Measurements from ENCODE around the gene NAGLU. TPM values are rescaled to one million over a fixed set of nuclear protein-coding genes. Genes with fewer than 3 reads are reported as not detected.

The NAGLU gene
- total and polyA plus RNA-seq, 10 of the 15 experiments (the other 5 are each of a cell fraction or from before 2014, with no cell fraction given), result 0.23 to 27.5 (median 8.9) TPM

DNA sequence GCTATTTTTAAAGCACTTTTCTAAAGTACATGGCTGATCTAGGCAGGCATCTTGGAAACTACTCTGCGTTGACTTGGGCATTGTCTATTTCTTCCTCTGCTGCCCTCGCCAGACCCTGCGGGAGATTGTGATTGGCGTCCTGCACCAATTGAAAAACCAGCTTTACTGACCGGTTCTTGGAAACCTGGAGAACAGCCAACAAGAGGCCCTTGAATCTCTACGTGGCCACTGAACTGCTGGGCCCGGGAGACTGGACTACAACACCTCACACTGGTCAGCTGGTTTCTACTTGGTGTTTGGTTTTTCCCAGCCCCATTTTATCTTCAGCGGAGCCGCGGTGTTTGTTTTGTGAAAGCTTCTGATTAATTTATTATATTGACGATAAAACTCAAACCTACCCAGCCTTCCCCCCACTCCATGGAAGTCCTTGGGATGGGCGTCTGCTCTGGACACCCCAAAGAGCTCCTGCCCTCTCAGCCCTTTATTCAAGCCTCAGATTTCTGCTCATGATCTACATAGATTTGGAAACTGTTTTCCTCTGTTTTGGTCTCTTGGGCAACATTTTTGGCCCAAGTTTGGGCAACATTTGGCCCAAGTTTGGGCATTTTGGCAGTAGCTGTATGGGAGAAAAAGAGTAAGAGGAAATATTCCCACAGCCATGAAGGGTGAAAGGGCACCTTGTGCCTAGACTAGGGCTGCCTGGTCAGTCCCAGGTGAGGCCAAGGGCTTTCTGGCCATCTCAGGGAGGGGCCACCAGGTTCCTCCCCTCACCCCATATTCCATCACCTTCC is 35.6 kb downstream of the NAGLU start:
- ATAC-seq, result no peak
- ChIA-PET SMC1A (ENCODE audit: uncharacterized antibody, unreplicated experiment) (no interaction called here), RAD21 (ENCODE audit: unreplicated experiment) (no interaction called here), POLR2A (interaction anchor here (0.6 kb wide), 1 partner anchor 35 kb away, joined by 4 read pairs; no protein-coding TSS in a partner anchor), CTCF (interaction anchor here (2.8 kb wide), 1 partner anchor 7 kb away, joined by 14 read pairs; the partner anchor contains the start of gene PSMC3IP)
- no peaks in the 10 kb centered on the region for H3K9me3 ChIP-seq (replicated peaks; ENCODE audit: control insufficient read depth, insufficient read depth, low read length)
- no TSS peak for BruUV-seq (replicated peaks)
- peaks cover 2% of the 10 kb centered on the region; the same call in 1 of the 2 replicates for H4K20me1 ChIP-seq (ENCODE audit: control insufficient read depth, insufficient read depth)
- H3K36me3 ChIP-seq (ENCODE audit: control insufficient read depth in 2 of 2, insufficient read depth in 2 of 2, low read length in 1 of 2), result peaks cover 17 to 40% of the 10 kb centered on the region in 2 experiments
- intact Hi-C loops (cut with micrococcal nuclease; ENCODE audit: unreplicated experiment), result loop anchor here (10.0 kb wide), 1 partner anchor 363 kb away; no protein-coding TSS in a partner anchor
- H3K4me1 ChIP-seq (ENCODE audit: control insufficient read depth, insufficient read depth, low read length), result peaks cover 4% of the 10 kb centered on the region; the same call in 1 of the 2 replicates
- no peak overlapping the region for H2AFZ ChIP-seq (ENCODE audit: control insufficient read depth, low read depth, low read length)
- H3K79me2 ChIP-seq (ENCODE audit: control insufficient read depth, insufficient read depth, low read length), result peaks cover 17% of the 10 kb centered on the region
- no peak overlapping the region for H3K9ac ChIP-seq (ENCODE audit: control insufficient read depth, insufficient read depth, low read length)
- no peak for FAIRE-seq
- no peak overlapping the region for H3K4me3 ChIP-seq
- H3K4me2 ChIP-seq (ENCODE audit: control insufficient read depth, insufficient read depth), result no peak overlapping the region
- 94% methylated on average over 12 of the region's 12 CpGs for WGBS (ENCODE audit: insufficient coverage, insufficient replicate concordance, low lambda C conversion rate, missing lambda C conversion rate)
- in situ Hi-C loops (cut with MboI), result loop anchor here (10.0 kb wide), 1 partner anchor 193 kb away; the partner anchor contains the start of gene RAMP2
- no peak for DNase-seq (ENCODE audit: low read depth, low spot score)
- H3K27me3 ChIP-seq (replicated peaks in 1 of 2; ENCODE audit: control insufficient read depth in 2 of 2, insufficient read depth in 2 of 2, low read length in 1 of 2), result no peaks in the 10 kb centered on the region
- no peak overlapping the region for H3K27ac ChIP-seq (ENCODE audit: control insufficient read depth, insufficient read depth)
- TF ChIP-seq MYC (IDR thresholded peaks at IDR 0.05; ENCODE audit: insufficient read depth, insufficient read length, insufficient replicate concordance, low read length, severe bottlenecking) (no peak), FOS (IDR thresholded peaks at IDR 0.05; ENCODE audit: borderline replicate concordance, extremely low read depth, insufficient read length) (no peak), ZNF207 (IDR thresholded peaks at IDR 0.05; ENCODE audit: borderline replicate concordance) (no peak), TCF12 (IDR thresholded peaks at IDR 0.05; ENCODE audit: low read depth, low read length) (no peak), CHD4 (IDR thresholded peaks at IDR 0.05) (no peak), CREM (IDR thresholded peaks at IDR 0.05; ENCODE audit: low read depth) (no peak), IRF4 (IDR thresholded peaks at IDR 0.05; ENCODE audit: low read depth, low read length) (no peak), TAF1 (IDR thresholded peaks at IDR 0.05; ENCODE audit: borderline replicate concordance, low read depth, low read length) (no peak), CREB1 (IDR thresholded peaks at IDR 0.05; ENCODE audit: low read depth) (no peak), HDAC6 (IDR thresholded peaks at IDR 0.05; ENCODE audit: unreplicated experiment) (no peak)
- TF ChIP-seq, protein P1, sequence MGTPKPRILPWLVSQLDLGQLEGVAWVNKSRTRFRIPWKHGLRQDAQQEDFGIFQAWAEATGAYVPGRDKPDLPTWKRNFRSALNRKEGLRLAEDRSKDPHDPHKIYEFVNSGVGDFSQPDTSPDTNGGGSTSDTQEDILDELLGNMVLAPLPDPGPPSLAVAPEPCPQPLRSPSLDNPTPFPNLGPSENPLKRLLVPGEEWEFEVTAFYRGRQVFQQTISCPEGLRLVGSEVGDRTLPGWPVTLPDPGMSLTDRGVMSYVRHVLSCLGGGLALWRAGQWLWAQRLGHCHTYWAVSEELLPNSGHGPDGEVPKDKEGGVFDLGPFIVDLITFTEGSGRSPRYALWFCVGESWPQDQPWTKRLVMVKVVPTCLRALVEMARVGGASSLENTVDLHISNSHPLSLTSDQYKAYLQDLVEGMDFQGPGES (IDR thresholded peaks at IDR 0.05), result no peak
- TF ChIP-seq, protein P2, sequence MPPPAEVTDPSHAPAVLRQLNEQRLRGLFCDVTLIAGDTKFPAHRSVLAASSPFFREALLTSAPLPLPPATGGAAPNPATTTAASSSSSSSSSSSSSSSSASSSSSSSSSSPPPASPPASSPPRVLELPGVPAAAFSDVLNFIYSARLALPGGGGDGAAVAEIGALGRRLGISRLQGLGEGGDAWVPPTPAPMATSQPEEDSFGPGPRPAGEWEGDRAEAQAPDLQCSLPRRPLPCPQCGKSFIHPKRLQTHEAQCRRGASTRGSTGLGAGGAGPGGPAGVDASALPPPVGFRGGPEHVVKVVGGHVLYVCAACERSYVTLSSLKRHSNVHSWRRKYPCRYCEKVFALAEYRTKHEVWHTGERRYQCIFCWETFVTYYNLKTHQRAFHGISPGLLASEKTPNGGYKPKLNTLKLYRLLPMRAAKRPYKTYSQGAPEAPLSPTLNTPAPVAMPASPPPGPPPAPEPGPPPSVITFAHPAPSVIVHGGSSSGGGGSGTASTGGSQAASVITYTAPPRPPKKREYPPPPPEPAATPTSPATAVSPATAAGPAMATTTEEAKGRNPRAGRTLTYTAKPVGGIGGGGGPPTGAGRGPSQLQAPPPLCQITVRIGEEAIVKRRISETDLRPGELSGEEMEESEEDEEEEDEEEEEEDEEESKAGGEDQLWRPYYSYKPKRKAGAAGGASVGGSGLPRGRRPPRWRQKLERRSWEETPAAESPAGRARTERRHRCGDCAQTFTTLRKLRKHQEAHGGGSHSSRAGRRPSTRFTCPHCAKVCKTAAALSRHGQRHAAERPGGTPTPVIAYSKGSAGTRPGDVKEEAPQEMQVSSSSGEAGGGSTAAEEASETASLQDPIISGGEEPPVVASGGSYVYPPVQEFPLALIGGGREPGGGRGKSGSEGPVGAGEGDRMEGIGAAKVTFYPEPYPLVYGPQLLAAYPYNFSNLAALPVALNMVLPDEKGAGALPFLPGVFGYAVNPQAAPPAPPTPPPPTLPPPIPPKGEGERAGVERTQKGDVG (CRISPR knock-in tag; IDR thresholded peaks at IDR 0.05), result no peak
- TF ChIP-seq, protein P3, sequence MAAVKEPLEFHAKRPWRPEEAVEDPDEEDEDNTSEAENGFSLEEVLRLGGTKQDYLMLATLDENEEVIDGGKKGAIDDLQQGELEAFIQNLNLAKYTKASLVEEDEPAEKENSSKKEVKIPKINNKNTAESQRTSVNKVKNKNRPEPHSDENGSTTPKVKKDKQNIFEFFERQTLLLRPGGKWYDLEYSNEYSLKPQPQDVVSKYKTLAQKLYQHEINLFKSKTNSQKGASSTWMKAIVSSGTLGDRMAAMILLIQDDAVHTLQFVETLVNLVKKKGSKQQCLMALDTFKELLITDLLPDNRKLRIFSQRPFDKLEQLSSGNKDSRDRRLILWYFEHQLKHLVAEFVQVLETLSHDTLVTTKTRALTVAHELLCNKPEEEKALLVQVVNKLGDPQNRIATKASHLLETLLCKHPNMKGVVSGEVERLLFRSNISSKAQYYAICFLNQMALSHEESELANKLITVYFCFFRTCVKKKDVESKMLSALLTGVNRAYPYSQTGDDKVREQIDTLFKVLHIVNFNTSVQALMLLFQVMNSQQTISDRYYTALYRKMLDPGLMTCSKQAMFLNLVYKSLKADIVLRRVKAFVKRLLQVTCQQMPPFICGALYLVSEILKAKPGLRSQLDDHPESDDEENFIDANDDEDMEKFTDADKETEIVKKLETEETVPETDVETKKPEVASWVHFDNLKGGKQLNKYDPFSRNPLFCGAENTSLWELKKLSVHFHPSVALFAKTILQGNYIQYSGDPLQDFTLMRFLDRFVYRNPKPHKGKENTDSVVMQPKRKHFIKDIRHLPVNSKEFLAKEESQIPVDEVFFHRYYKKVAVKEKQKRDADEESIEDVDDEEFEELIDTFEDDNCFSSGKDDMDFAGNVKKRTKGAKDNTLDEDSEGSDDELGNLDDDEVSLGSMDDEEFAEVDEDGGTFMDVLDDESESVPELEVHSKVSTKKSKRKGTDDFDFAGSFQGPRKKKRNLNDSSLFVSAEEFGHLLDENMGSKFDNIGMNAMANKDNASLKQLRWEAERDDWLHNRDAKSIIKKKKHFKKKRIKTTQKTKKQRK (IDR thresholded peaks at IDR 0.05; ENCODE audit: low read depth, low read length), result no peak

Data from GM12878 (cell line).